ENCODE measurements around the gene NPIPB8. TPM values are rescaled to one million over a fixed set of nuclear protein-coding genes. Genes with fewer than 3 reads are reported as not detected.
"Not testable (repeated sequence)": the region's sequence is repeated elsewhere in the genome, so short reads cannot be mapped to it uniquely, and the experiment has no call there.

The NPIPB8 gene
- total RNA-seq, 1 donor from 2014 or later: 0.11 TPM

- Mint-ChIP-seq H3K27ac (no peak overlapping the region), H3K9me3 (no peaks in the 10 kb centered on the region), H3K27me3 (no peaks in the 10 kb centered on the region), H3K4me1 (no peaks in the 10 kb centered on the region), H3K36me3 (ENCODE audit: low read depth) (peaks cover 49% of the 10 kb centered on the region), H3K4me3 (no peak overlapping the region)
- ChIA-PET CTCF (no interaction called here), POLR2A (no interaction called here)
- ATAC-seq (ENCODE audit: low read depth) (no peak), DNase-seq (no peak)
- TF ChIP-seq CTCF (IDR thresholded peaks at IDR 0.05): no peak
- intact Hi-C loops (cut with micrococcal nuclease): no loop called here
Measured at GRCh38 chr16:28592511-28592910, 45.4 kb upstream of the NPIPB8 start.

GRCh38 chr16:28592979-28593553, 44.8 kb upstream of the NPIPB8 start:
- peaks cover 47% of the 10 kb centered on the region for H3K36me3 Mint-ChIP-seq (ENCODE audit: low read depth)
- intact Hi-C loops (cut with micrococcal nuclease): no loop called here
- no peak overlapping the region for H3K27ac Mint-ChIP-seq
- no peaks in the 10 kb centered on the region for H3K4me1 Mint-ChIP-seq
- H3K9me3 Mint-ChIP-seq: no peaks in the 10 kb centered on the region
- ATAC-seq (ENCODE audit: low read depth): no peak
- H3K4me3 Mint-ChIP-seq: no peak overlapping the region
- DNase-seq: no peak
- no peaks in the 10 kb centered on the region for H3K27me3 Mint-ChIP-seq
- TF ChIP-seq CTCF (IDR thresholded peaks at IDR 0.05): no peak
- ChIA-PET CTCF (no interaction called here), POLR2A (no interaction called here)

- H3K27ac Mint-ChIP-seq; H3K9me3 Mint-ChIP-seq; H3K27me3 Mint-ChIP-seq; H3K4me3 Mint-ChIP-seq; ATAC-seq (ENCODE audit: low read depth); DNase-seq; CTCF ChIA-PET; H3K4me1 Mint-ChIP-seq; intact Hi-C loops (cut with micrococcal nuclease); POLR2A ChIA-PET: not testable (repeated sequence)
- H3K36me3 Mint-ChIP-seq (ENCODE audit: low read depth): peaks cover 24% of the 10 kb centered on the region
Measured at GRCh38 chr16:28595451-28595850, 42.4 kb upstream of the NPIPB8 start.

GRCh38 chr16:28596115-28596630, 41.7 kb upstream of the NPIPB8 start:
- Mint-ChIP-seq H3K27ac (no peak overlapping the region), H3K4me1 (no peaks in the 10 kb centered on the region), H3K36me3 (ENCODE audit: low read depth) (peaks cover 17% of the 10 kb centered on the region), H3K4me3 (no peak overlapping the region), H3K27me3 (no peaks in the 10 kb centered on the region), H3K9me3 (no peaks in the 10 kb centered on the region)
- no peak for DNase-seq
- intact Hi-C loops (cut with micrococcal nuclease): no loop called here
- ChIA-PET POLR2A (no interaction called here), CTCF (no interaction called here)
- ATAC-seq (ENCODE audit: low read depth): no peak
- TF ChIP-seq CTCF (IDR thresholded peaks at IDR 0.05): no peak

- H3K4me1 Mint-ChIP-seq: no peaks in the 10 kb centered on the region
- H3K36me3 Mint-ChIP-seq (ENCODE audit: low read depth): peaks cover 8% of the 10 kb centered on the region
- TF ChIP-seq CTCF (IDR thresholded peaks at IDR 0.05): no peak
- no peak for DNase-seq
- CTCF ChIA-PET: no interaction called here
- H3K9me3 Mint-ChIP-seq: no peaks in the 10 kb centered on the region
- ATAC-seq (ENCODE audit: low read depth): no peak
- no peaks in the 10 kb centered on the region for H3K27me3 Mint-ChIP-seq
- H3K27ac Mint-ChIP-seq: no peak within 1 kb of the TSS
- no peak within 1 kb of the TSS for H3K4me3 Mint-ChIP-seq
- POLR2A ChIA-PET: no interaction called here
- intact Hi-C loops (cut with micrococcal nuclease): no loop called here
Measured at GRCh38 chr16:28596840-28597691, 40.8 kb upstream of the NPIPB8 start, which contains the start of gene SULT1A2. Gene SULT1A2 (minus strand): TSS chr16:28597050. CDS start chr16:28595930, 1,120 bp downstream.

Data from activated B cell treated with CpG ODN at 0.5 μM for 24 hours (primary cell).